ENCODE measurements around the gene STUM. TPM values are rescaled to one million over a fixed set of nuclear protein-coding genes. Genes with fewer than 3 reads are reported as not detected.

Gene STUM
- polyA plus RNA-seq, 1 experiment, result not detected

GRCh38 chr1:226547754-226548191, 791 bp upstream of the STUM start:
- Histone ChIP-seq H3K4me3 (ENCODE audit: low read depth, low read length) (no peak overlapping the region), H3K27me3 (ENCODE audit: control insufficient read depth, insufficient read depth, low read length) (peaks cover 29% of the 10 kb centered on the region), H3K36me3 (ENCODE audit: control insufficient read depth, insufficient read depth, low read length) (no peaks in the 10 kb centered on the region)
- POLR2A ChIA-PET, result no interaction called here
- TF ChIP-seq CTCF (IDR thresholded peaks at IDR 0.05; ENCODE audit: insufficient read depth, low read depth, low read length), result peak; percentile 95
- CTCF ChIA-PET, result interaction anchor here (0.6 to 4.1 kb wide), 31 partner anchors 8 to 393 kb away, joined by 3 to 29 read pairs (median 4); partner anchors contain the start of gene COQ8A
- DNase-seq (ENCODE audit: low read depth), result peak; percentile 40

- Histone ChIP-seq H3K36me3 (ENCODE audit: control insufficient read depth, insufficient read depth, low read length) (no peaks in the 10 kb centered on the region), H3K4me3 (ENCODE audit: low read depth, low read length) (no peak overlapping the region), H3K27me3 (ENCODE audit: control insufficient read depth, insufficient read depth, low read length) (peaks cover 33% of the 10 kb centered on the region)
- DNase-seq (ENCODE audit: low read depth), result no peak
- no peak for TF ChIP-seq CTCF (IDR thresholded peaks at IDR 0.05; ENCODE audit: insufficient read depth, low read depth, low read length)
- ChIA-PET POLR2A (no interaction called here), CTCF (interaction anchor here (0.7 to 4.1 kb wide), 10 partner anchors 10 to 88 kb away, joined by 3 to 29 read pairs (median 5); no protein-coding TSS in a partner anchor)
These were observed 751 bp downstream of the STUM start for GRCh38 chr1:226549094-226549936.

GRCh38 chr1:226549937-226550671, 1.5 kb downstream of the STUM start:
- CTCF ChIA-PET, result interaction anchor here (0.7 to 2.8 kb wide), 7 partner anchors 10 to 54 kb away, joined by 3 to 8 read pairs (median 4); no protein-coding TSS in a partner anchor
- DNase-seq (ENCODE audit: low read depth), result no peak
- H3K27me3 ChIP-seq (ENCODE audit: control insufficient read depth, insufficient read depth, low read length), result peaks cover 37% of the 10 kb centered on the region

GRCh38 chr1:226550672-226551041, 2.1 kb downstream of the STUM start:
- DNase-seq (ENCODE audit: low read depth), result no peak
- H3K4me3 ChIP-seq (ENCODE audit: low read depth, low read length), result no peak overlapping the region
- TF ChIP-seq CTCF (IDR thresholded peaks at IDR 0.05; ENCODE audit: insufficient read depth, low read depth, low read length), result no peak
- ChIA-PET POLR2A (no interaction called here), CTCF (interaction anchor here (1.4 to 1.8 kb wide), 2 partner anchors 9 to 14 kb away, joined by 4 to 8 read pairs; no protein-coding TSS in a partner anchor)
- H3K36me3 ChIP-seq (ENCODE audit: control insufficient read depth, insufficient read depth, low read length), result no peaks in the 10 kb centered on the region
- H3K27me3 ChIP-seq (ENCODE audit: control insufficient read depth, insufficient read depth, low read length), result peaks cover 38% of the 10 kb centered on the region

More at GRCh38 chr1:226549937-226550671, 1.5 kb downstream of the STUM start:
- POLR2A ChIA-PET, result no interaction called here
- TF ChIP-seq CTCF (IDR thresholded peaks at IDR 0.05; ENCODE audit: insufficient read depth, low read depth, low read length), result no peak; the same call in 1 of the 2 replicates
- Histone ChIP-seq H3K4me3 (ENCODE audit: low read depth, low read length) (no peak overlapping the region), H3K36me3 (ENCODE audit: control insufficient read depth, insufficient read depth, low read length) (no peaks in the 10 kb centered on the region)

GRCh38 chr1:226551299-226551698, 2.7 kb downstream of the STUM start:
- no peaks in the 10 kb centered on the region for H3K36me3 ChIP-seq (ENCODE audit: control insufficient read depth, insufficient read depth, low read length)
- H3K4me3 ChIP-seq (ENCODE audit: low read depth, low read length), result no peak overlapping the region
- H3K27me3 ChIP-seq (ENCODE audit: control insufficient read depth, insufficient read depth, low read length), result peaks cover 37% of the 10 kb centered on the region
- DNase-seq (ENCODE audit: low read depth), result no peak
- no peak for TF ChIP-seq CTCF (IDR thresholded peaks at IDR 0.05; ENCODE audit: insufficient read depth, low read depth, low read length)
- CTCF ChIA-PET, result interaction anchor here (1.4 kb wide), 1 partner anchor 14 kb away, joined by 4 read pairs; no protein-coding TSS in a partner anchor
- POLR2A ChIA-PET, result no interaction called here

Measured in BJ (cell line).